Heart left ventricle (tissue), 13 donors: ENCODE results near the gene NCOA1.

ENCODE experiments used
- CTCF ChIP-seq, 12 donors: fragments of 200-600 bp; sonication (generic) in 4 of 12; IDR thresholded peaks; one replicate each; pipeline versions ENCODE4 v1.5.0 to v1.8.0; 2018 to 2022; ENCODE audit warnings: antibody characterized with exemption in 12 of 12, mild to moderate bottlenecking in 5 of 12
- POLR2A ChIP-seq, 2 donors: fragments of 450-650 bp; IDR thresholded peaks; one replicate each; pipeline ENCODE4 v1.6.1; 2017; ENCODE audit warnings: antibody characterized with exemption in 2 of 2, mild to moderate bottlenecking in 2 of 2, moderate library complexity in 2 of 2
- donor health status: ischemic (EF 13 %, LVEDD 7.1; RV severe dilation, severe dysfunction).
- donor health status: DM: no; HTN: yes; CAD: no.
- donor health status: DM: no; HTN: no; CAD: no.
- donor health status: ischemic (EF 25% LVEDD 6.9; RV normal size, moderate dysfunction).
- donor health status: ischemic (EF 25% LVEDD 5.7; RV mildly dilated, moderate dysfunction).
- donor health status: ischemic (EF 35%, LVEDD 5.7; RV mildly dilated, moderate dysfunction).
- donor health status: nonischemic (EF 11% LVEDD 7.7; RV severe dilation, severe dysfunction).
- donor health status: DM: yes; HTN: yes; CAD: no.
- donor health status: PGD.
- donor health status: ischemic (EF 29% LVEDD 5.4; RV normal size, mild dysfunction).
- donor health status: nonischemic (EF 23%, LVEDD 6.1; RV moderate dilation, normal function).

DNA sequence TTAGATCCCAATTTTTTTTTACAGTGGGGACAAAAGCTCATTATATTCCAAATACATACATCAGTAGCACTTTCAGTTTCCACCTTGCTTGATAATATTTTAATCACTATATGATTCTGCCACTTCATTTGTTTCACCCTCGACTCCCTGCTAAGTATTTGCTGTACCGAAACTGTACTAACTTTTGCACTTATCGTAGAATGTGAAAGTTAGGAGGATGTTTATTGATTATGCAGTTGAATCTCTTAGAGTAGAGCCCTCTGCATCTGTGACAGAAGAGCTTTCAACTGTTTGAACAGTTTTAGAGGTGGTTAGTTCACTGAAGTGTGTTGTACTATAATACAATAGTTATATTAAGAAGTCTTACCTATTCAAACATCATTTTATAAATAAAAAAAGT is 20.8 kb downstream of the NCOA1 start:
- TF ChIP-seq CTCF (IDR thresholded peaks at IDR 0.05) (no peak), POLR2A (IDR thresholded peaks at IDR 0.05) (no peak)
